ENCODE measurements around the gene CDH8. TPM values are rescaled to one million over a fixed set of nuclear protein-coding genes. Genes with fewer than 3 reads are reported as not detected.

CDH8 gene
- total and polyA plus RNA-seq, 12 donors: 0.03 to 9.2 (median 0.40) TPM; not detected in 8

DNA sequence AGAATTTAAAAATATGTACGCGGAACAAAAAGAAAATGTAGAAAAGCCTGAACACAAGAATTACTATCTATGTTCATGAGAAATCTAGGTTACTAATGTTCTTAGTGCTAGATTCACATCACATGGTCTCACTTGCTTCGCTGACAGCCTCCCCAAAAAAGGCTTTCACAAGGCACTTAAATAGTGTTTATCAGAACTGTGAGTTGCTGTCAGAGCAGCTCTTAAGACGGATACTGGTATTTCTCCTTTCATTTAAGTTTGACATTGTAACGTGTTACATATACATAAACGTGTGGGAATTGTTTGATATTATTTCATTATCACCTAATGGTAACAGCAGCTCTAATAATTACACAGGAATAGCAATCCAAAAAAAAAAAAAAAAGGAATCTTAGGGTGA is 150.9 kb downstream of the CDH8 start:
- no peaks in the 10 kb centered on the region for H3K9me3 ChIP-seq (replicated peaks in 1 of 3)
- TF ChIP-seq, protein P1, sequence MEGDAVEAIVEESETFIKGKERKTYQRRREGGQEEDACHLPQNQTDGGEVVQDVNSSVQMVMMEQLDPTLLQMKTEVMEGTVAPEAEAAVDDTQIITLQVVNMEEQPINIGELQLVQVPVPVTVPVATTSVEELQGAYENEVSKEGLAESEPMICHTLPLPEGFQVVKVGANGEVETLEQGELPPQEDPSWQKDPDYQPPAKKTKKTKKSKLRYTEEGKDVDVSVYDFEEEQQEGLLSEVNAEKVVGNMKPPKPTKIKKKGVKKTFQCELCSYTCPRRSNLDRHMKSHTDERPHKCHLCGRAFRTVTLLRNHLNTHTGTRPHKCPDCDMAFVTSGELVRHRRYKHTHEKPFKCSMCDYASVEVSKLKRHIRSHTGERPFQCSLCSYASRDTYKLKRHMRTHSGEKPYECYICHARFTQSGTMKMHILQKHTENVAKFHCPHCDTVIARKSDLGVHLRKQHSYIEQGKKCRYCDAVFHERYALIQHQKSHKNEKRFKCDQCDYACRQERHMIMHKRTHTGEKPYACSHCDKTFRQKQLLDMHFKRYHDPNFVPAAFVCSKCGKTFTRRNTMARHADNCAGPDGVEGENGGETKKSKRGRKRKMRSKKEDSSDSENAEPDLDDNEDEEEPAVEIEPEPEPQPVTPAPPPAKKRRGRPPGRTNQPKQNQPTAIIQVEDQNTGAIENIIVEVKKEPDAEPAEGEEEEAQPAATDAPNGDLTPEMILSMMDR (IDR thresholded peaks at IDR 0.05): no peak
- TF ChIP-seq POLR2A (IDR thresholded peaks at IDR 0.05): no peak

DNA sequence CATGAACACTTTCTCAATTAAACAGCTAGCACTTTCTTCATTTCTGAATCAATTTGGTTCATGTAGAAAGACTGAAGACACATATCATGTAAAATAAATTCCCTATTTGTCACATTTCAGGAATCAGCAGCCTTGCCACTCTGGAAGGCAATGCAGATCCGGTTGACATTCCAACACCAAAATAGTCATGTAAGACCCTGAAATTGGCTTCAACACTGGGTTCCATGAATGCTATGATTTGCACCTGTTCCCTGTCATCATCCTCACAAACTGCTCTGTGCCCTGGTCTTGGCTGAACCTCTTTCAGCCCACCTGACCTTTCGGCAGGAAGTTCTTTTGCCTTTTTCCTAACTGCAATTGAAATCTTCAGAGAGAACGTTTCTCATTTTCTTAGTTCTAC is 156.9 kb downstream of the CDH8 start:
- Histone ChIP-seq H3K36me3 (replicated peaks in 1 of 2) (no peaks in the 10 kb centered on the region), H3K27ac (no peak overlapping the region), H3K4me1 (replicated peaks in 1 of 2) (no peaks in the 10 kb centered on the region), H3K9me3 (replicated peaks in 1 of 3) (no peaks in the 10 kb centered on the region), H3K27me3 (no peaks in the 10 kb centered on the region), H3K4me3 (no peak overlapping the region)
- TF ChIP-seq POLR2A (IDR thresholded peaks at IDR 0.05): no peak
- TF ChIP-seq, protein P1 (IDR thresholded peaks at IDR 0.05): no peak
- no peak for DNase-seq
- intact Hi-C loops (cut with DNase I): no loop called here
- 82 to 86% (median 86%) methylated on average over 3 of the region's 3 CpGs for WGBS, 4 donors

More for the DNA sequence above, 150.9 kb downstream of the CDH8 start:
- Histone ChIP-seq H3K4me3 (no peak overlapping the region), H3K27ac (no peak overlapping the region), H3K36me3 (replicated peaks in 1 of 2) (no peaks in the 10 kb centered on the region), H3K27me3 (no peaks in the 10 kb centered on the region), H3K4me1 (replicated peaks in 1 of 2) (no peaks in the 10 kb centered on the region)
- 78 to 90% (median 85%) methylated on average over 6 of the region's 6 CpGs for WGBS, 4 donors
- no peak for DNase-seq
- intact Hi-C loops (cut with DNase I): no loop called here

DNA sequence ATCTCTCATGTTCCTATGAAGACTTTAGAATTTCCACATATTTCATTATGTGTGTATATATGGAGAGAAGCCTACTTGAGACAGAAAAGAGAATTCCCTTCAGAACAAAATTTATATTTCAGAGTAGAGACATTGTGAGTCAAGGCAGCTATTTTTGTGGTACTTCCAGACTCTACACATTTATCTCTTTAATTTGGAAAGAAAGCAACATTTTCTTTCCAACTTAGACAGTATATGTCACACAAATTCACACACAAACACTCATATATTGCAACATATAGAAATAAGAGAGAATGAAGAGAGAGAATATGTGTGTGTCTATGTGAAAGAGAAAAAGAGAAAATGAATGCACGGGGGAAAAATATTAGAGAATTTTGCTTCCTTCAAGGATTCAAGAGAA is 158.8 kb downstream of the CDH8 start:
- 44 to 91% (median 86%) methylated on average over 1 of the region's 1 CpG for WGBS, 4 donors
- intact Hi-C loops (cut with DNase I): no loop called here
- TF ChIP-seq, protein P1 (IDR thresholded peaks at IDR 0.05): no peak
- TF ChIP-seq POLR2A (IDR thresholded peaks at IDR 0.05): no peak
- H3K4me3 ChIP-seq: no peak overlapping the region
- H3K36me3 ChIP-seq (replicated peaks in 1 of 2): no peaks in the 10 kb centered on the region
- no peak overlapping the region for H3K27ac ChIP-seq
- no peak for DNase-seq
- H3K27me3 ChIP-seq: no peaks in the 10 kb centered on the region
- no peaks in the 10 kb centered on the region for H3K4me1 ChIP-seq (replicated peaks in 1 of 2)
- no peaks in the 10 kb centered on the region for H3K9me3 ChIP-seq (replicated peaks in 1 of 3)

DNA sequence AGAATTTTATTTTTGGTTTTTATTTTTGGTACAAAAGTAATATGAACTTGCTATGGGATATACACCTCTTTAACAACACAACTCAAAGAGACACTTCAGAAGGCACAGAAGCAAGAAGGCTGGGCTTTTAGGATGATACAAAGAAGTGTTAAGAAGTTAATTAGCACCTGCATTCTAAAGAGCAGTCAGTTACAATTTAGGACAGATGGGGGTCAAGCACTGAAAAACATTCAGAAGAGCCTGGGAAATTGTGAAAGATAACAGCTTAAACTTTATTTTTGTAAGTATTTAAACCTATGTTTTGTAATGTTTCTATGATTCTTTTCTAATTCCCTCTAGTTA is 163.5 kb downstream of the CDH8 start:
- H3K4me3 ChIP-seq: no peak overlapping the region

More for the DNA sequence above, 163.5 kb downstream of the CDH8 start:
- Histone ChIP-seq H3K9me3 (replicated peaks in 1 of 3) (no peaks in the 10 kb centered on the region), H3K4me1 (replicated peaks in 1 of 2) (no peaks in the 10 kb centered on the region), H3K27me3 (no peaks in the 10 kb centered on the region), H3K36me3 (replicated peaks in 1 of 2) (no peaks in the 10 kb centered on the region), H3K27ac (no peak overlapping the region)
- DNase-seq: no peak
- TF ChIP-seq, protein P1 (IDR thresholded peaks at IDR 0.05): no peak
- no peak for TF ChIP-seq POLR2A (IDR thresholded peaks at IDR 0.05)
- intact Hi-C loops (cut with DNase I): no loop called here
